Measurements from ENCODE around the gene NINJ2. TPM values are rescaled to one million over a fixed set of nuclear protein-coding genes. Genes with fewer than 3 reads are reported as not detected.
"Not testable (repeated sequence)": the region's sequence is repeated elsewhere in the genome, so short reads cannot be mapped to it uniquely, and the experiment has no call there.

The NINJ2 gene, protein sequence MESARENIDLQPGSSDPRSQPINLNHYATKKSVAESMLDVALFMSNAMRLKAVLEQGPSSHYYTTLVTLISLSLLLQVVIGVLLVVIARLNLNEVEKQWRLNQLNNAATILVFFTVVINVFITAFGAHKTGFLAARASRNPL
- total RNA-seq (10 to 100 TPM; 32.6 to 37.3 (median 33.0) TPM), polyA plus RNA-seq (10 to 100 TPM; 11.8 to 66.6 (median 49.1) TPM)
- long read RNA-seq, donor 1, transcript NINJ2-205 (4 exons, 670 nt), result major isoform, 8 of 8 reads
- long read RNA-seq, donor 1, partial matches to known transcripts, result 0 of 8 reads
- long read RNA-seq, donor 1, other reads (novel, unspliced or antisense), result 0 of 8 reads
- long read RNA-seq, donor 2, transcript NINJ2-205 (4 exons, 670 nt), result major isoform, 11 of 15 reads
- long read RNA-seq, donor 2, partial matches to known transcripts, result 0 of 15 reads
- long read RNA-seq, donor 2, other reads (novel, unspliced or antisense), result 4 of 15 reads

DNA sequence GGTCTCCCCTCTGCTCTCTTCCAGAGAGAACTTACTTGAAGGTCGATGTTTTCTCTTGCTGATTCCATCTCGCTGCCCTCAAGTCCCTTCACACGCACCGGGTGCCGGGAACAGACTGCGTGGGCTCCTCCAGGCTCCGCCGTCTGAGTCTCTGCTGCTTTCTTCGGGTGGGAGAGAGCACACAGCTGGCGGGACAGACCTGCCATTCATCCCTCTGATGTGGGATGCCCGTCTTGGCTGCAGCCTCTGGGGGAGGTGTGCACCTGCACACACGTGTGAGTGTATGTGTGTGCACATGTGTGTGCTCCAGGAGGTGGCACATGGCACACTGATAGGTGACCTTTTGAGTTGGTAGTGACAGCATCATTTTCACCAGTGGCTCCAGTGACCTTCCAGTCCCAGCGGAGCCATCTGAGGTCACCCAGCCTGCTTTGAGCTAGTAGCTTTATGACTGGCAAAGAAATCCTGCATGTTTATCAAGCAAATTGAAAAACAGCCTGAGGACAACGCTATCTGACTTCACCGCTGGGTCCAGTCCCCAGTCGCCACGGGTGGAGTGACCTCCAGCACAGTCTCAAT lies at the start of gene NINJ2:
Gene NINJ2 (minus strand): TSS at position 153 of the 579 bp plus-strand sequence. CDS start 85 bp downstream, at position 68.
- H3K4me3 ChIP-seq, result peak within 1 kb of the TSS; percentile 15
- intact Hi-C loops (cut with DNase I), result loop anchor here in 1 of 2 donors (5.0 kb wide), 1 partner anchor 64 kb away; no protein-coding TSS in a partner anchor
- ATAC-seq, result peak in 3 of 4 donors; percentile 22 to 40 (median 30)
- 51 to 59% (median 51%) methylated on average over 17 of the region's 17 CpGs for WGBS, 3 donors
- H3K4me1 ChIP-seq, result peaks cover 10% of the 10 kb centered on the region
- H3K27ac ChIP-seq, result peak within 1 kb of the TSS; percentile 50
- H3K9me3 ChIP-seq, result no peaks in the 10 kb centered on the region
- TF ChIP-seq, protein P1, sequence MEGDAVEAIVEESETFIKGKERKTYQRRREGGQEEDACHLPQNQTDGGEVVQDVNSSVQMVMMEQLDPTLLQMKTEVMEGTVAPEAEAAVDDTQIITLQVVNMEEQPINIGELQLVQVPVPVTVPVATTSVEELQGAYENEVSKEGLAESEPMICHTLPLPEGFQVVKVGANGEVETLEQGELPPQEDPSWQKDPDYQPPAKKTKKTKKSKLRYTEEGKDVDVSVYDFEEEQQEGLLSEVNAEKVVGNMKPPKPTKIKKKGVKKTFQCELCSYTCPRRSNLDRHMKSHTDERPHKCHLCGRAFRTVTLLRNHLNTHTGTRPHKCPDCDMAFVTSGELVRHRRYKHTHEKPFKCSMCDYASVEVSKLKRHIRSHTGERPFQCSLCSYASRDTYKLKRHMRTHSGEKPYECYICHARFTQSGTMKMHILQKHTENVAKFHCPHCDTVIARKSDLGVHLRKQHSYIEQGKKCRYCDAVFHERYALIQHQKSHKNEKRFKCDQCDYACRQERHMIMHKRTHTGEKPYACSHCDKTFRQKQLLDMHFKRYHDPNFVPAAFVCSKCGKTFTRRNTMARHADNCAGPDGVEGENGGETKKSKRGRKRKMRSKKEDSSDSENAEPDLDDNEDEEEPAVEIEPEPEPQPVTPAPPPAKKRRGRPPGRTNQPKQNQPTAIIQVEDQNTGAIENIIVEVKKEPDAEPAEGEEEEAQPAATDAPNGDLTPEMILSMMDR (IDR thresholded peaks at IDR 0.05), result no peak
- H3K27me3 ChIP-seq (ENCODE audit: insufficient read depth in 3 of 3, low read length in 2 of 3), result no peaks in the 10 kb centered on the region
- H3K36me3 ChIP-seq (ENCODE audit: insufficient read depth in 1 of 2, low read depth in 1 of 2), result no peaks in the 10 kb centered on the region
- no peak for DNase-seq

DNA sequence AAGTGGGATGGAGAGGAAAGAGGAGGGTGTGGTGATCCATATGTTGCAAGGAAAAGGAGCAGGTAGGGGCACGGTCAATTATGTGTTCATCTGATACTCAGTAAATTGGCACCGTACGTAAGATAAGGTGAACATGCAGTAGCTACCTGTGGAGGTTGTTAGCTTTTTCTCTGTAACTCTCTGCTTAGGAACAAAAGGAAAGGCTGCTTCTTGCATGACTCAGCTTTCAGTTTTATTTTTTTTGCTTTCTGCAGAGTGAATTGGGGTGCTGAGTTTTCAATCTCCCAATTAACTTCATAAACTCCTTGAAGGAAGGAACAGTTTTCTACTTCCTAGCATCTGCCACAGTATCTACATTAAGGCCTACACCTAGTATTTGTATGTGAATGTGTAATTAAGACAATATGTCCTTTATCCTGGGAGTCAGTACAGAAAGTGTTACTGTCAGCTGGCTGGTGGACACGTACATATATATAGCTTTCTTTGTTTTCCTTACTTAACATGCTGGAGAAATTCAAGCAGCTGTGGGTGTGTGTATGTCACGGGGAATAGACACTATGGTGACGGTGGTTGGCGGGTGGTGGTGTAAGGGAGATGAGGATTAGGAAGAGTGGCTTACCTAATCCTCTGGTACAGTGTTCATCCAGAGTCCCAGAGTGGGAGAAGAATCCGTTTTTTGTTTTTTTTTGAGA lies 49.1 kb upstream of the NINJ2 start:
- no peaks in the 10 kb centered on the region for H3K9me3 ChIP-seq
- 53 to 77% (median 58%) methylated on average over 8 of the region's 8 CpGs for WGBS, 3 donors
- ATAC-seq (peak in 3 of 4 donors; percentile 21 to 41 (median 23)), DNase-seq (no peak)
- TF ChIP-seq, protein P1 (IDR thresholded peaks at IDR 0.05), result no peak
- no peaks in the 10 kb centered on the region for H3K27me3 ChIP-seq (ENCODE audit: insufficient read depth in 3 of 3, low read length in 2 of 3)
- intact Hi-C loops (cut with DNase I), result no loop called here
- H3K4me3 ChIP-seq, result no peak overlapping the region
- H3K36me3 ChIP-seq (ENCODE audit: insufficient read depth in 1 of 2, low read depth in 1 of 2), result no peaks in the 10 kb centered on the region
- peak overlapping the region; percentile 25 for H3K27ac ChIP-seq
- H3K4me1 ChIP-seq, result peaks cover 3% of the 10 kb centered on the region

DNA sequence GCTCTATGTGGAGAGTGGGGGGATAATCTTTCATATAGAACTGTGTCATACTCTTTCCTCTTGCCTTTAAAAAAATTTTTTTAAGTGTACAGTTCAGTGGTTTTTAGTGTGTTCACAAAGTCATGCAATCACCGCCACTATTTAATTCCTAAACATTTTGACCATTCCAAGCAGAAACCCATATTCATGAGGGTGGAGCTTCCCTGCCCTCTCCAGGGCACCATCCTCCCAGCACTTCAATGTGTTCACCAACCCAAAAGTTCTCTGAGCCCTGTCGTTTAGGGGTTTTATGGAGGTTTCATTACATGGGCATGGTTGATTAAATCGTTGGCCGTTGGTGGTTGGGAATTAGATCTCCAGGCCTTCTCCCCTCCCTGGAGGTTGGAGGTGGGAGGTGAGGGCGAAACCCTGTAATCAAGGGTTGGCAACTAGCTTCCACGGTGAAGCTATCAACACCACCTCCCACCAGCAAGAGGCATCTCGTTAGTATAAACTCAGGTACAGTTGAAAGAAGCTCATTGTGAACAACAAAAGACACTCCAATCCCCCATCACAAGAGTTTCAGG lies 46.3 kb upstream of the NINJ2 start:
- no peak for DNase-seq
- H3K9me3 ChIP-seq, result no peaks in the 10 kb centered on the region
- H3K27me3 ChIP-seq (ENCODE audit: insufficient read depth in 3 of 3, low read length in 2 of 3), result no peaks in the 10 kb centered on the region
- intact Hi-C loops (cut with DNase I), result no loop called here
- H3K36me3 ChIP-seq (ENCODE audit: insufficient read depth in 1 of 2, low read depth in 1 of 2), result no peaks in the 10 kb centered on the region
- H3K4me1 ChIP-seq, result peaks cover 4% of the 10 kb centered on the region
- WGBS, 3 donors, result 64 to 71% (median 70%) methylated on average over 7 of the region's 7 CpGs
- TF ChIP-seq, protein P1 (IDR thresholded peaks at IDR 0.05), result no peak
- no peak overlapping the region for H3K27ac ChIP-seq
- no peak overlapping the region for H3K4me3 ChIP-seq
- no peak for ATAC-seq

DNA sequence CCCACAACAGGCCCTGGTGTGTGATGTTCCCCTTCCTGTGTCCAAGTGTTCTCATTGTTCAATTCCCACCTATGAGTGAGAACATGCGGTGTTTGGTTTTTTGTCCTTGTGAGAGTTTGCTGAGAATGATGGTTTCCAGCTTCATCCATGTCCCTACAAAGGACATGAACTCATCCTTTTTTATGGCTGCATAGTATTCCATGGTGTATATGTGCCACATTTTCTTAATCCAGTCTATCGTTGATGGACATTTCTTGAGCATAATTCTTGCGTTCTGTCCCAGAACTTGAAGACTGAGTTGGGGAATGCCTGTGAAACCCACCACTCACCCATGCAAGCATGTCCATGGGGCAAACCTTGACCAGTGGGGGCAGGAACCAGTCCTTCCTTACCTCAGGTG lies 44.8 kb upstream of the NINJ2 start:
- H3K27me3 ChIP-seq (ENCODE audit: insufficient read depth in 3 of 3, low read length in 2 of 3); intact Hi-C loops (cut with DNase I); DNase-seq; H3K36me3 ChIP-seq (ENCODE audit: insufficient read depth in 1 of 2, low read depth in 1 of 2); H3K4me3 ChIP-seq; H3K9me3 ChIP-seq; ATAC-seq; H3K27ac ChIP-seq: not testable (repeated sequence)
- peaks cover 13% of the 10 kb centered on the region for H3K4me1 ChIP-seq
- 70 to 77% (median 75%) methylated on average over 2 of the region's 3 CpGs for WGBS, 3 donors
